Mesenchymal stem cell (in vitro differentiated cells and primary cell): ENCODE measurements around the gene UBALD2.
"Not testable (repeated sequence)": the region's sequence is repeated elsewhere in the genome, so short reads cannot be mapped to it uniquely, and the experiment has no call there.

Experiments used
- DNase-seq: peaks from one replicate; pipeline ENCODE4 v3.0.0-alpha.2; 2013
- H2AFZ ChIP-seq: one replicate; pipeline ENCODE4 v1.6.1; 2013; ENCODE audit warnings: low read depth, mild to moderate bottlenecking, control low read depth, inconsistent platforms, low read length, moderate library complexity
- H2AK5ac ChIP-seq: 2 replicates; pipeline ENCODE4 v1.6.1; 2013; ENCODE audit warnings: low read length, moderate library complexity, mild to moderate bottlenecking, inconsistent platforms; ENCODE audit not compliant: severe bottlenecking
- H2BK120ac ChIP-seq: one replicate; pipeline ENCODE4 v1.6.1; 2013; ENCODE audit warnings: low read depth, mild to moderate bottlenecking, inconsistent platforms, low read length, moderate library complexity
- H2BK12ac ChIP-seq, 2 experiments: one replicate each; pipeline ENCODE4 v1.6.1; 2013; ENCODE audit warnings: inconsistent platforms in 2 of 2, low read length in 2 of 2, mild to moderate bottlenecking in 2 of 2, moderate library complexity in 2 of 2, control low read depth in 1 of 2
- H2BK15ac ChIP-seq: one replicate; pipeline ENCODE4 v1.6.1; 2013; ENCODE audit warnings: mild to moderate bottlenecking, low read depth, inconsistent platforms; ENCODE audit not compliant: poor library complexity, severe bottlenecking
- H2BK5ac ChIP-seq: 2 replicates; pipeline ENCODE4 v1.6.1; 2013; ENCODE audit warnings: low read depth, mild to moderate bottlenecking, low read length, control low read depth, inconsistent platforms; ENCODE audit not compliant: poor library complexity, severe bottlenecking
- H3K14ac ChIP-seq, 2 experiments: one replicate each; pipeline ENCODE4 v1.6.1; 2013; ENCODE audit warnings: inconsistent platforms in 2 of 2, low read length in 2 of 2, control low read depth in 1 of 2, mild to moderate bottlenecking in 1 of 2, moderate library complexity in 1 of 2
- H3K18ac ChIP-seq, 2 experiments: one replicate each; pipeline ENCODE4 v1.6.1; 2013; ENCODE audit warnings: inconsistent platforms in 2 of 2, low read length in 2 of 2, control low read depth in 1 of 2, low read depth in 1 of 2, mild to moderate bottlenecking in 1 of 2
- H3K23ac ChIP-seq, 2 experiments: one replicate each; pipeline ENCODE4 v1.6.1; 2013; ENCODE audit warnings: inconsistent platforms in 2 of 2, low read length in 2 of 2, mild to moderate bottlenecking in 2 of 2, moderate library complexity in 2 of 2, control low read depth in 1 of 2
- H3K27ac ChIP-seq: 2 replicates; pipeline ENCODE4 v1.5.1; 2013; ENCODE audit warnings: mild to moderate bottlenecking, moderate library complexity, low read length, control low read depth, inconsistent platforms; ENCODE audit not compliant: poor library complexity, severe bottlenecking
- H3K27me3 ChIP-seq, 2 experiments: 2 replicates each; pipeline versions ENCODE4 v1.6.1 to v1.7.0; 2013; ENCODE audit warnings: low read length in 2 of 2, mild to moderate bottlenecking in 2 of 2, moderate library complexity in 2 of 2, control low read depth in 1 of 2, inconsistent platforms in 1 of 2; ENCODE audit not compliant: control insufficient read depth in 1 of 2, insufficient read depth in 1 of 2
- H3K36me3 ChIP-seq, 2 experiments: 2 replicates each; pipeline versions ENCODE4 v1.6.1 to v1.7.0; 2013; ENCODE audit warnings: low read length in 2 of 2, control low read depth in 1 of 2, inconsistent platforms in 1 of 2, low read depth in 1 of 2, mild to moderate bottlenecking in 1 of 2; ENCODE audit not compliant: insufficient read depth in 2 of 2, control insufficient read depth in 1 of 2
- H3K4ac ChIP-seq, 2 experiments: one replicate each; pipeline ENCODE4 v1.6.1; 2013; ENCODE audit warnings: inconsistent platforms in 2 of 2, low read length in 2 of 2, mild to moderate bottlenecking in 2 of 2, moderate library complexity in 2 of 2, control low read depth in 1 of 2, low read depth in 1 of 2
- H3K4me1 ChIP-seq: 2 replicates; pipeline ENCODE4 v1.6.1; 2013; ENCODE audit warnings: low read depth, low read length, control low read depth; ENCODE audit not compliant: control insufficient read depth, insufficient read depth
- H3K4me2 ChIP-seq: 2 replicates; pipeline ENCODE4 v1.6.1; 2013; ENCODE audit warnings: low read length, mild to moderate bottlenecking, inconsistent platforms; ENCODE audit not compliant: poor library complexity, severe bottlenecking
- H3K4me3 ChIP-seq, 2 experiments: 2 replicates each; pipeline versions ENCODE4 v1.5.1 to v1.7.0; 2013; ENCODE audit warnings: low read length in 2 of 2, mild to moderate bottlenecking in 2 of 2, control low read depth in 1 of 2, low read depth in 1 of 2; ENCODE audit not compliant: insufficient read depth in 1 of 2
- H3K79me1 ChIP-seq: replicated peaks from 2 replicates; pipeline ENCODE4 v1.6.1; 2013; ENCODE audit warnings: mild to moderate bottlenecking, control low read depth, low read length, inconsistent platforms; ENCODE audit not compliant: poor library complexity, severe bottlenecking
- H3K9ac ChIP-seq: 2 replicates; pipeline ENCODE4 v1.7.0; 2013; ENCODE audit warnings: mild to moderate bottlenecking, low read length, moderate library complexity
- H3K9me3 ChIP-seq: 2 replicates; pipeline ENCODE4 v1.7.0; 2013; ENCODE audit warnings: mild to moderate bottlenecking, low read length; ENCODE audit not compliant: control insufficient read depth
- H4K8ac ChIP-seq: one replicate; pipeline ENCODE4 v1.6.1; 2013; ENCODE audit warnings: inconsistent platforms, mild to moderate bottlenecking, low read length, moderate library complexity
- H4K91ac ChIP-seq: one replicate; pipeline ENCODE4 v1.6.1; 2013; ENCODE audit warnings: mild to moderate bottlenecking, low read length, inconsistent platforms
- WGBS: methylation state at CpG from one replicate; pipeline ENCODE4 v1.1.7; 2013; ENCODE audit warnings: mixed read lengths; 5-methylcytosine and 5-hydroxymethylcytosine counted together

Gene UBALD2

DNA sequence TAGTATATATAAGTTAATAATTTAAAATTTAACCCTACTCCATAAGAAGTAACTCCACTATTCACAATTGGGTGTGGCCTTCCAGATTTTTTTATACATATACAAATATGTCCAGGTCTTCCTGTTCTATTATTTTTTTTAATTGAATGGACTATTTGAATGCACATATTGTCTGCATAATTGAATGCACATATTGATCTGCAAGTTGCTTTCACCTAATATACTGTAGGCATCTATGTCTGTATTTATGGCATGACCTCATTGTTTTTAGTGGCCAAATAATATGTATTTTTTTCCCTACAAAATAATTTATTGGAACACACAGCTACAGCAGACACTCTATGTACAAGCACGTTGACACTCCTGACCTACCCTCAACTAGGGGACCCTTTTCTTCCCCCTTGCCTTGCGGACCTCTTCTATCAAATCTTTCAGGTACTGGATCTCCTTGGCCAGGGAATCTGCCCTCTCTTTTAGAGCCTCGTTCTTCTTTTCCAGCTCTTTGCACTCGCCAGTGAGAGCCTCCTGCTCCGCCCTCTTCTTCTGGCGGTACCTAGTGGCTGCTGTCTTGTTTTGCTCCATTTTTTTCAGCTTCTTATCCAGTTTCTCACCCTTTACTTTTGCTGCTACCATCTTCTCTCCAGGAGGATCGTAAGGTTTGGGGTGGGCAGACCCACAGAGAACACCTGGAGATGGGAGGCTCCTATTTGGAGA, 39.6 kb upstream of the UBALD2 start:
- H3K4ac ChIP-seq, H3K36me3 ChIP-seq, H2AK5ac ChIP-seq, DNase-seq, H4K91ac ChIP-seq, H3K9ac ChIP-seq, H3K4me2 ChIP-seq, H4K8ac ChIP-seq, H2BK120ac ChIP-seq, H3K18ac ChIP-seq, H3K4me1 ChIP-seq, H2BK15ac ChIP-seq, H2AFZ ChIP-seq, H3K9me3 ChIP-seq, H3K14ac ChIP-seq, H3K27ac ChIP-seq, H3K23ac ChIP-seq, H2BK5ac ChIP-seq, H2BK12ac ChIP-seq, H3K27me3 ChIP-seq, H3K4me3 ChIP-seq: not testable (repeated sequence)
- peaks cover 11% of the 10 kb centered on the region for H3K79me1 ChIP-seq
- WGBS, result 87% methylated on average over 4 of the region's 7 CpGs

DNA sequence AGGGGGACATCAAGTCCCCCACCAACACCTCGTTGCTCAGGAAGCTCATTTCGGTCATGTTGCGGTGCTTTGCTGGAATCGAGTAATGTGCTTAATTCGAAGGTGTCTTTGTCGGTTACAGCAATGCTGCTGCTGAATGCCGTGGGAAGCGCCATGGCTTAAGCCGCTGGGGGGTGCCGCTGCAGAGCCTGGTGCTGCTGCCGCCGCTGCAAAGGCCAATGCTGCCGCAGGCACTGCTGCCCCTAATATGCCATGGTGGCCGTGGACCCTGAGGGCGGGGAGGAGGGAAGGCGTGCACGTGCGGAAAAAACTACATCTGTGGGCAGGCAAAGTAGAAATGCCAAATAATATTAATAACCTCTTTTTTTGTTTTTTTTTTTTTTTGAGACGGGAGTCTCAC, 38.4 kb upstream of the UBALD2 start:
- not testable (repeated sequence) for H3K18ac ChIP-seq, H3K27ac ChIP-seq, H3K4me2 ChIP-seq, H3K27me3 ChIP-seq, H2BK120ac ChIP-seq, H4K91ac ChIP-seq, H3K23ac ChIP-seq, H2AK5ac ChIP-seq, DNase-seq, H3K9me3 ChIP-seq, H3K14ac ChIP-seq, H2BK15ac ChIP-seq, H3K4me1 ChIP-seq, H3K4me3 ChIP-seq, H4K8ac ChIP-seq, H2BK12ac ChIP-seq, H3K36me3 ChIP-seq, H3K4ac ChIP-seq, H2AFZ ChIP-seq, H2BK5ac ChIP-seq, H3K9ac ChIP-seq
- peaks cover 13% of the 10 kb centered on the region for H3K79me1 ChIP-seq
- WGBS, result 96% methylated on average over 16 of the region's 19 CpGs

DNA sequence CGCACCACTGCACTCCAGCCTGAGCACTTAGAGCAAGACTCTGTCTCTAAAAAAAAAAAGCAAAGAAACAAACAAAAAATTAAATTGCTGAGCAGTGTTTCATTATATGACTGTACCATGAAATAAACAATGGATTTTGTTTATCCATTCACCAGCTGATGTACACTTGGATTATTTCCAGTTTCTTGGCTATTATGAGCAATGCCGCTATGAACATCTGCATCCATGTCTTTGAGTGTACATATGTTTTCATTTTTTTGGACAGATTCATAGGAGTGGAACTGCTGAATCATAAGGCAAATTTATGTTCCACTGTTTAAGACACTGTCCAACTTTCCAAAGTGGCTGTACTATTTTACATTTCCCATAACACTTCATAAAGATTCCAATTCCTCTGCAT, 32.8 kb upstream of the UBALD2 start:
- H3K9ac ChIP-seq, result no peak overlapping the region
- no peak overlapping the region for H3K23ac ChIP-seq
- no peak overlapping the region for H3K4me3 ChIP-seq
- H2AK5ac ChIP-seq, result no peak overlapping the region
- no peak overlapping the region for H3K27ac ChIP-seq
- H3K79me1 ChIP-seq, result peaks cover 7% of the 10 kb centered on the region
- H4K91ac ChIP-seq, result no peak overlapping the region
- peaks cover 5% of the 10 kb centered on the region for H3K4me1 ChIP-seq
- no peak overlapping the region for H3K4me2 ChIP-seq
- no peak overlapping the region for H3K4ac ChIP-seq
- H3K9me3 ChIP-seq, result no peaks in the 10 kb centered on the region
- peaks cover 0 to 7% of the 10 kb centered on the region in 2 experiments for H3K27me3 ChIP-seq
- peak; percentile 88 for DNase-seq
- no peak overlapping the region for H3K14ac ChIP-seq
- H2BK5ac ChIP-seq, result no peak overlapping the region
- H3K18ac ChIP-seq, result no peak overlapping the region
- no peak overlapping the region for H2BK15ac ChIP-seq
- H2BK12ac ChIP-seq, result no peak overlapping the region
- no peak overlapping the region for H2BK120ac ChIP-seq
- H4K8ac ChIP-seq, result no peak overlapping the region
- no peak overlapping the region for H2AFZ ChIP-seq
- WGBS, result 0% methylated on average over 1 of the region's 2 CpGs
- no peaks in the 10 kb centered on the region for H3K36me3 ChIP-seq

DNA sequence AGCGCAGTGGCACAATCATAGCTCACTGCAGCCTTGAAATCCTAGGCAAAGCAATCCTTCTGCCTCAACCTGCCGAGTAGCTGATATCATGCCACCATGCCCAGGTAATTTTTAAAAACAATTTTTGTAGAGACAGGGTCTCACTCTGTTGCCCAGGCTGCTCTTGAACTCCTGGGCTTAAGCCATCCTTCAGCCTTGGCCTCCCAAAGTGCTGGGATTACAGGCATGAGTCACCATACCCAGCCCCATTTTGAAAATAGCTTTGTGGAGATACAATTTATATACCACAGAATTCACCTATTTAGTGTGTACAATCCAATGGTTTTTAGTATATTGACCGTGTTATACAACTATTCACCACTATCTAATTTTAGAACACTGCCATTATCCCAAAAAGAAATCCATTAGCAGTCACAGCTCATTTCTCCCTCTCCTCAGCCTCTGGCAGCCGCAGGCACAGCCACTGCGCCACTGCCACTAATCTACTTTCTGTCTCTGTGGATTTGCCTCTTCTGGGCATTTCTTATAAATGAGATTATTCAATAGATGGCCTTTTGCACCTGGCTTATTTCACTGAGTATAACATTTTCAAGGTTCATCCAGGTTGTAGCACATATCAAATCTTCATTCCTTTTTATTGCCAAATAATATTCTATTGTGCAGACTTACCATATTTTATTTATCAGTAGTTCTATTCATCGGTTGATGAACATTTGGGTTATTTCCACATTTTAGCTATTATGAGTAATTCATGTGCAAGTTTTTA, 31.4 kb upstream of the UBALD2 start:
- no peak overlapping the region for H3K4me3 ChIP-seq
- H4K8ac ChIP-seq, result no peak overlapping the region
- DNase-seq, result no peak
- H3K14ac ChIP-seq, result no peak overlapping the region
- no peak overlapping the region for H3K4me2 ChIP-seq
- no peak overlapping the region for H2BK15ac ChIP-seq
- no peak overlapping the region for H3K9ac ChIP-seq
- H3K4me1 ChIP-seq, result peaks cover 8% of the 10 kb centered on the region
- no peaks in the 10 kb centered on the region for H3K36me3 ChIP-seq
- WGBS, result 100% methylated on average over 5 of the region's 6 CpGs
- no peaks in the 10 kb centered on the region for H3K9me3 ChIP-seq
- peak overlapping the region; percentile 28 for H3K27ac ChIP-seq
- H2BK12ac ChIP-seq, result no peak overlapping the region
- H2AK5ac ChIP-seq, result peak overlapping the region; percentile 36
- peaks cover 5% of the 10 kb centered on the region for H3K79me1 ChIP-seq
- no peak overlapping the region for H3K23ac ChIP-seq
- H2BK5ac ChIP-seq, result no peak overlapping the region
- no peak overlapping the region for H2AFZ ChIP-seq
- H2BK120ac ChIP-seq, result no peak overlapping the region
- H3K4ac ChIP-seq, result no peak overlapping the region
- H4K91ac ChIP-seq, result no peak overlapping the region
- H3K18ac ChIP-seq, result no peak overlapping the region
- H3K27me3 ChIP-seq, result peaks cover 0 to 7% of the 10 kb centered on the region in 2 experiments
